Measurements from ENCODE around the gene MINAR1. TPM values are rescaled to one million over a fixed set of nuclear protein-coding genes. Genes with fewer than 3 reads are reported as not detected.

MINAR1 gene
- total RNA-seq, 1 donor from 2014 or later: 0.82 TPM

GRCh38 chr15:79432345-79433275 lies 474 bp downstream of the MINAR1 start:
- DNase-seq: peak; percentile 17

- DNase-seq: no peak
These were observed 1.3 kb downstream of the MINAR1 start for GRCh38 chr15:79433276-79433990.

DNA sequence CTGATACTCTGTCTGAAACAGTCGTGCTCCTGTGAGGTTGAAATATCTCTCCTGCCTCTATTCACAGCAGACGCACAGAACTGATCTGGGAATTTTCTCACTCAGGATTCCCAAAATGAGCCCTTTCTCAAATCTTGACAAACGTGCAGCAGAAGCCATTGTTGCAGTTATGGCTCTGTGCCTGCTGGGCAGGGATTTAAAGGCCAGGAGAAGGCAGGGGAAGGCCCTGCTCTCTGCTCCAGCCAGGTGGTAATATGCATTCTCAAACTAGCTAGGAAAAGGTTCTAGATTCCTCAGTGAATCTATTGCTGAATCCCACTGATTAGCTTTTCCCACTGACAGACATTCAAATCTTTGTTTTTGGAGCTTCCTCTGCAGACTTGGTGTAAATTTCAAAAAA lies 2.2 kb downstream of the MINAR1 start:
- no peak for DNase-seq

- DNase-seq: no peak
These were observed 4.1 kb downstream of the MINAR1 start for GRCh38 chr15:79436037-79436780.

DNA sequence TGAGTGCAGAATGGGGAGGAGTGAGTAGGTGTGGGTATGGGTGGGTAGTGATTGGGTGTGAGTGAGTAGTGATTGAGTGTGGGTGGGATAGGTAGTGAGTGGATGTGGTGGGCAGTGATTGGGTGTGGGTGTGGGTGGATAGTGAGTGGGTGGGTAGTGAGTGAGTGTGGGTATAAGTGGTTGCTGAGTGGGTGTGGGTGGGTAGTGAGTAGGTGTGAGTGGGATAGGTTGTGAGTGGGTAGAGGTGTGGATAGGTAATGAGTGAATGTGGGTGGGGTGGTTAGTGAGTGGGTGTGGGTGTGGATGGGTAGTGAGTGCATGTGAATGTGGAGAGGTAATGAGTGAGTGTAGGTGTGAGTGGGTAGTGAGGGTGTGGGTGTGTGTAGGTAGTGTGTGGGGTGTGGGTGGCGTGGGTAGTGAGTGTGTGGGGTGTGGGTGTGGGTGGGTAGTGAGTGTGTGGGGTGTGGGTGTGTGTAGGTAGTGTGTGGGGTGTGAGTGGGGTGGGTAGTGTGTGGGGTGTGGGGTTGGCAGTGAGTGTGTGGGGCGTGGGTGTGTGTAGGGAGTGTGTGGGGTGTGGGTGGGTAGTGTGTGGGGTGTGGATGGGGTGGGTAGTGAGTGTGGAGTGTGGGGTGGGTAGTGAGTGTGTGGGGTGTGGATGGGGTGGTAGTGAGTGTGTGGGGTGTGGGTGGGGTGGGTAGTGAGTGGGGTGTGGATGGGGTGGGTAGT lies 5.3 kb downstream of the MINAR1 start:
- no peak for DNase-seq

- DNase-seq: no peak
These were observed 7.1 kb downstream of the MINAR1 start for GRCh38 chr15:79439236-79439635.

DNA sequence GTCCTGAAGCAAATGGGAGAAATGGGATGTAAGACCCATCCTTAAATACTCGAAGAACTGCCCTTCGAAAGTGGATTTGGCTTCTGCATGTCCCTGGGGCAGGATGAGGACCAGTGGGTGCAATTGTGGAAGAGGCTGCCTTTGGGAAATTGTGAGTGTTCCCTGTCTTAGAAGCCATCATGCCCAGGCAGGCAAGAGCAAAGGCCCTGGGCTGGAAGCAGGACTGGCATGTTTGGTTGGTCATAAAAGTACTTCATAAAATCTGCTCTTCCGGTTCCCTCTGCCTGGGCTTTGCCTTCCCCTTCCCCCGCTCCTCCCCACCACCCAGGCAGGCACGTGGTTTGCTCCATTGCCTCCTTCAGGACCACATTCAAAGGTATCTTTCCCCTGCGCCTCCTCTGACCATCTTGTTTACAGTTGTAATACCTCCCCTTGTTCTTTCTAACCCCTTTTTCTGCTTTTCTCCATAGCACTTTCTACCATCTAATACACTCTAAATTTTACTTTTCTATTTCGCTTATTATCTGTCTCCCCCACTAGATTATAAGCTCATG lies 8.3 kb downstream of the MINAR1 start:
- no peak for DNase-seq

DNA sequence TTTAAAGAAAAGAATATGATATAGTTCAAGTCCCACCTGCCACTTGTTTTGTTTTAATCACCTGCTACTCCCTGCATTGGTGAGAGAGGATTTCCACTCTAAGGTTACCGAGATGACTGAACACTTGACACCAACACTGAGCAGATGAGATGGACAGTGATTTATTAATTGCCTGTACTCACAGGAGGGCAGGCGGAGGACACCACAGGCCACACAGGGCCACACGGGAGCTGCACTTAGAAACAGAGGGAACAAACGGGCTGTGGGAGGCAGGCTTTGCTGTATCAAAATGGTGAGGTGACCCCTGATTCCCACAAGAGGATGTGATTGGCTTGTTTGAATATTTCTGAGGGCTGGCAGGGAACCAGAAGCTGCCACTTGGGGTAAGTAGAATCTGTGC lies 10.8 kb downstream of the MINAR1 start:
- DNase-seq: peak; percentile 34

- DNase-seq: no peak
These were observed 14.9 kb downstream of the MINAR1 start for GRCh38 chr15:79447060-79447459.

- DNase-seq: no peak
These were observed 18.5 kb downstream of the MINAR1 start for GRCh38 chr15:79450648-79451047.

- no peak for DNase-seq
These were observed 19.3 kb downstream of the MINAR1 start for GRCh38 chr15:79451361-79451999.

- no peak for DNase-seq
These were observed 20.3 kb downstream of the MINAR1 start for GRCh38 chr15:79452244-79453051.

DNA sequence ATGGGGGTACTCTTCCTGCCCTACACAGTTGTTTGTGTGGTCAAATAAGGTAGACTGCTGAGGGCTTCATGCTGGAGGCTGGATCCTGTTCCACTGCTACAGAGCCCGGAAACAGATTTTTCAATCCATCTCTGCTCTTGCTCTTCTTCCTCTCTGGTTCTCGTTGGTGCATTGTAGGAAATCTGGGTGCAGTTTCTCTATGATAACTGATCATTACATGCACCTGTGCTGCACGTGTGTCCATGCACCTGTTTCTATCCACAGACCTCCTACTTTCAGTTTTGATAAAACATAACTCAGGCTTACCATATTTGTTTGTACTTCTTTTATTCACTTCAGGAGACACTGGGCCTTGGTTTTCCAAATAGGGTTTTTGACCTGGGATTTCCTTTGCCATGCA lies 21.3 kb downstream of the MINAR1 start:
- DNase-seq: no peak

DNA sequence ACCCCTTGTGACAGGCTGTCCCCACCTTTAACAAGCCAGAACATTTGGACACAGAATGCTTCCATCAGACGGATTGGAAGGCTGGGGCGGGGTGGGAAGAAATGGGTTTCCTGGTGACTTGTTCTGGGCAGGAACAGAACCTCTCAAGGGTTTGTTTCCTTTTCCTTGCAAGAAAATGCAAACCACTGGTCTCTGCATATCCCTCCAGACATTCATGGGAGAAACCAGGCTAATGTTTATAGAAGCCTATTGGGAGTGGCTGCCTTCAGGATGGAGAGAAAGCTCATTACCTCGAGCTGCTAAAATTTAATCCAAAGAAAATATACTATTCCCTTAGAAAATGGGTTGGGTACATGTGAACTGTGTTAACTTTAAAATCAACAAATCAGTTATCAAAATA lies 21.9 kb downstream of the MINAR1 start:
- DNase-seq: no peak

DNA sequence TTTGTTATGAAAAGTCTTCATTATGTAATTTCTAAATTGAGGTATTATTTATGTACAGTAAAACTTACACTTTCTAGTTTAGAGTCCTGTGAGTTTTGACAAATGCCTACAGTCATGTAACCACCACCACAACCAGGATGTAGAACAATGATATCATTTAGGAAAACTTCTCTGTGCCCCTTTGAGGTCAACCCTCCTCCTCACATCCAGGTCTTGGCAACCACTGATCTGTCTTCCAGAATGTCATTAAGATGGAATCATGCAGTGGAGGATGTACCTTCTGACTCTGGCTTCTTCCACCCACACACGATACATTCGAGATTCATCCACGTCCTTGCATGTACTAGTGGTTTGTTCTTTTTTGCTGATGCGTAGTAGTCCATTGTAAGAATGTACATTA lies 23.2 kb downstream of the MINAR1 start:
- DNase-seq: no peak

GRCh38 chr15:79455943-79456342 lies 23.8 kb downstream of the MINAR1 start:
- DNase-seq: no peak

DNA sequence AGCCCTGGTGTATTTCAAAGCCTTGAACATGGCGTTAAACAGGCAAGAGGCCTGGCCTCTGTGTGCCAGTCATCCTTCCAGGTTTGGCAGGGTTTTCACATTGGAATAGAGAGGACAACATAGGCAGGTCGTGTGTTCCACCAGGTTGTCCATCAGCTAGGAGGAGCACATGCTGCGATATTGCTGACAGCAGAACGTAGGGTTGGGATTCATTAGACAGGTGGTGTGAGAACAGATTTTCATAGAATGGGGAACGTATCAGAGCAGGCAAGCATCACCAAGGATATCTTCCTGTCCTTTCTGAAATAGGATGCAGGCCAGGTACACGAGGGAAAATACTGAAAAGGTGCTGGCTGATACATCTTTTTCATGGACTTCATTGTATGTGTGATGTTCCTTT lies 26.4 kb downstream of the MINAR1 start:
- DNase-seq: no peak

GRCh38 chr15:79459666-79460065 lies 27.5 kb downstream of the MINAR1 start:
- no peak for DNase-seq

GRCh38 chr15:79463043-79463780 lies 31.1 kb downstream of the MINAR1 start:
- DNase-seq: no peak
